Stimulated activated CD4-positive, alpha-beta T cell treated with anti-CD3 and anti-CD28 coated beads, Interleukin-4, amount 100 ng/mL, for 4 hours (primary cell): ENCODE data around the gene DDB1.
A peak's percentile ranks its signal among the peaks of the same experiment; 100 is the strongest.

Experiments
- DNase-seq, 2 experiments: peaks; one replicate each; pipeline ENCODE4 v3.0.0-alpha.2; 2020

The DDB1 gene

DNA sequence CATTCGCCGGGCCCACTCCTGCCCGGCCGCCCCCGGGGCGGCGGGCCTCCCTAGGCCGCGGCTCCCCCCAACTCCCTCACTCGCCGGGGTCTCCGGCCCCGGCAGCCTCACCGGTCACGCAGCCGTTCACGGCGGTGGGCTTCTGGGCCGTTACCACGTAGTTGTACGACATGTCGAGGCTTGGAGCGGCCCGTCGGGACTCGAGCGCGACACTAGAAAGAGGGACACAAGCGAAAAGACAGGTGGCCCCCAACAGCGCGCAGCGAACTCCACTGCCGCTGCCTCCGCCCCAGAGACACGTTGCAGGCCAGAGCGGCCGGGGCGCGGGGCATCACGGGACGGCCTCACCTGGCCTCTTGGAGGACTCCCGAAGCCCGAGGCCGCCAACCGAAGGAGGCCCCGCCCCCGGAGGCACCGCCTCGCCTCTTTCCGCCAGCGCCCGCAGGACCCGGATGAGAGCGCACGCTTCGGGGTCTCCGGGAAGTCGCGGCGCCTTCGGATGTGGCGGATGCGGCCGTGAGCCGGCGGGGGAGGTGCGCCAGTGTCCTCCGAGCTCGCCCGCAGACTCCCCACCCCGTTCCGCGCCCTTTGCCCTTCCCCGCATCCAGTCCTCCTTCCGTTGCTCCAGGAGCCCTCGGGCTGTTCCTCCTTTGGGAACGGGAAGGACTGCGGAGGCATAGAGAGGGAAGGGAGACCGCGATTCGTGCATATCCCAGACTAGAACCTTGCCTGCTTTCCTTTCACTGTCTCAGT, at the start of gene DDB1, which contains the start of gene TKFC:
DDB1 (minus strand) TSS at position 309 of the 753 bp plus-strand sequence; CDS start at position 172, 137 bp downstream.
TKFC (plus strand) TSS at position 432 of the 753 bp plus-strand sequence. CDS start 1,501 bp downstream, outside the sequence.
- DNase-seq: peak; percentile 97

DNA sequence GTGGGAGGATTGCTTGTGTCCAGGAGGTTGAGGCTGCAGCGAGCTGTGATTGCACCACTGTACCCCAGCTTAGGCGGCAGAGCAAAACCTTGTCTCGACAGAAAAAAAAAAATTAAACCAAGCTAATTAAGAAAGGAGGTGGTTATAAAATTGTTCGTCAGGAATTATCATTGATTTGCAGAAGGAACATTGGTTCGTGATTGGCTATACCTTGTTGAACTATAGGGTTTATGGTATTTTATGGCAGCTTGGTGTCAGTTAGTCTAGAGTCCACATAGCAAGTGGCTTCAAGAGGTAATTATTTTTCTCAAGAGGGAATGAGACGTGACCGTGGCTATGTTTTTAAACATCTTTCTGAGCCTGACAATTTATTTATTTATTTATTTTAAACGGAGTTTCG, 48.0 kb upstream of the DDB1 start:
- no peak for DNase-seq

DNA sequence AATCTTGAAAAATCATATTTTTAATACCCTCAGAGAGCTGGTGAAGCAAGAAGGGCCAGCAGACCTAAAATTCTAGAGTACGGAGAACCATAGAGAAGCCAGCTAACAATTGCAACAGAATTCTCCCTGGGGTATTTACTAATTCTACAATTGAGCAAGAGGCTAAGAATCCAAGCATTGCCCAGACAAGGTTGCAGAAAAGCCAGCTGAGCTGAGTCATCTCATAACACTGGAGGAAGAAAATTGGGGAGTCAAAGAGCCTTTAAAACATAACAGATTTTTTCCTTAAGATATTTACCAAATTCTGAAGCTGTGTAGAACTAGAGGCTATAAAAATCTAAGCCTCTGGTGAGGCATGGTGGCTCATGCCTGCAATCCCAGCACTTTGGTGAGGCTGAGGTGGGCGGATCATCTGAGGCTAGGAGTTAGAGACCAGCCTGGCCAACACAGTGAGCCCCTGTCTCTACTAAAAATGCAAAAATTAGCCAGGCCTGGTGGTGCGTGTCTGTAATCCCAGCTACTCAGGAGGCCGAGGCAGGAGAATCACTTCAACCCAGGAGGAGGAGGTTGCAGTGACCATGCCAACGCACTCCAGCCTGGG, 45.9 kb upstream of the DDB1 start:
- no peak for DNase-seq

DNA sequence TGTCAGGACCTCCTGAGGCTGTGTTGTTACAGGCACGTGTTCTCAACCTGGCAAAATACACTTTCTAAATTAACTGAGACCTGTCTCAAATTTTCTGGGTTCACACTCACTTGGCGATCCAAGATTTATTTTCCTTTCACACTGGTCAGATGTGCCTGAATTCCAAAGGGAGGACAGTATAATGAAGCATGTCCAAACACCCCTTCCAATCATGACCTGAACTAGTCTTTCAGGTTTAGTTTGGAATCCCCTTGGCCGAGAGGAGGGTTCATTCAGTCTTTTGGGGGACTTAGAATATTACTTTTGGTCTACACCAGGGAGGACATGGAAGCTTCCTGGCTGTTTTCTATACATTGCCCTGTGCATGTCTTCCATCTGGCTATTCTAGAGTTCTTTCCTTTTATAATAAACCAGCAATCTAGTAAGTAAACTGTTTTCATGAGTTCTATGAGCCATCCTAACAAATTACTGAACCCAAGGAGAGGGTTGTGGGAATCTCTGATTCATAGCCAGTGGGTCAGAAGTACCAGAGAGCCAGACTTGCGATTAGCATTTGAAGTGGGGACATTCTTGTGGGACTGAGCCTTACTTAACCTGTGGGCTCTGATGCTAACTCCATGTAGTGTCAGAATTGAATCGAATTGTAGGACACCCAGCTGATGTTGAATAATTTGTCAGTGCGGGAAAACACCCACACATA, 44.7 kb upstream of the DDB1 start:
- DNase-seq: no peak

DNA sequence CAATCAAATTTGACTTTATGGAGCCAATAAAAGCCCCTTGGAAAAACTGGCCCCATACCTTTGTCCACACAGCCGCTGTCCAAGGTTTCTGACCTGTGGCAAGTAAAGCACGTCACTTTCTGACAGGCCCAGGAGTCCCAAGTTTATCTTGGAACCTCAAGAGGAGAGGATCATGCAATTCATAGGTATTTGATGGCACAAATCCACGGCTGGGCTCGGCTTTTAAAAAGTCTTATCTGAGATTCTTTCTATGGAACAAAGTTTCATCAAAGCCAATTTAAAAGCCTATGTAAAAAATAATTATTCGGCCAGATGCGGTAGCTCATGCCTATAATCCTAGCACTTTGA, 42.8 kb upstream of the DDB1 start:
- DNase-seq: no peak

DNA sequence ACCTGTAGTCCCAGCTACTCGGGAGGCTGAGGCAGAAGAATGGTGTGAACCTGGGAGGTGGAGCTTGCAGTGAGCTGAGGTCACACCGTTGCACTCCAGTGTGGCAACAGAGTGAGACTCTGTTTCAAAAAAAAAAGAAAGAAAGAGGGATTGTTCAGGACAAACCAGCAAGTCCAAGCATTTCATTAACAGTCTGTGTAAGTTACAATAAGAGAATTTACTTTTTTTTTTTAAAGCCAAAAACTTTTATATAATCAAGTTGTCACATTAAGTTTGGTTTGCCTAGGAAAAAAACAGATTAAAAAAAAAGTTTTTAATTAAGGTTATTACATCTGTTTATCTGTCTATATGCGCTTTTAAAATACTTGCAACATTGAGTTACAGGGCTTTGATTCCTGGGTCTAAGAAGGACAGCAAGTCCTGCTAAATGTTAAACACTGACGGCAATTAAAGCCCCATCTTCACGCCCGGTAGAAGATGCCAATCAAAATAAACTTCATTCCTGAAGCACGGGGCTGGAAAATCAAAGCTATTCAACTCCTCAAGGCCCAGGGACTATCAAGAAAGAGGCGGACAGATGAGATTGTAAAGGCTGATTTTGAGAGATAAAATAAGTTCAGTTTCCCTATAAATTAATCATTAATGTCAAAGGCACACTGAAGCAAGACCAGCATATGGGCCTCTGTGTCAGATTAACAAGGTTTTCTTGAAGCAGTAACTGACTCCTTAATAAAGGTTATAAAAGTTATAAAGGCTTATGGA, 39.9 kb upstream of the DDB1 start:
- no peak for DNase-seq

DNA sequence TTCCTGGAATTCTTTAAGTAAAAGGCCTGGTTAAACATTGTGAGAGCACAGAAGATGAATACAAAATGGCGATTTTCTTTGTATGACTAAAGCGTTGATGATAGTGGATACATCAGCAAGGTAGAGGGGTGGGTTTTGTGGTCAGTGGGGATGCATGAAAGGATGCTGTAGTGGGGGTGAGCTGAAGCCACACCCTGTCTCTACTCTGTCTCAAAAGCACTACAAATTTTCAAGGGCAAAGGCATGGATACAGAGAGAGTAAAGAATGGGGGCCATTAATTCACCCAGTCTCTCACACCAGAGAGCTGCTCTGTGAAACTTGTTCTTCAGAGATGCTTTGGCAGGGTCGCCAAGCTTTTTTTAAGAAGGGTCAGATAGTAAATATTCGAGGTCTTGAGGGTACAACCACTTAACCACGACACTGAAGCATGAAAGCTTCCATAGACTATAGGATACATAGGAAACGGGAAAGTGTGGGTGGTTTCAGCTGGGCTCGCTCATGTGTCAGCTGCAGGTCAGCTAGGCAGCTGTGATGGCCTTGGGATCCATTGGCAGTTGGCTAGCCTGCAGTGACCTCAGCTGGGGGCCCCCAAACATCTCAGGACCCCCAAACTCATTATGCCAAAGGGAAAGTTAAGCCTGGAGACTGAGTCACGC, 37.6 kb upstream of the DDB1 start:
- no peak for DNase-seq

DNA sequence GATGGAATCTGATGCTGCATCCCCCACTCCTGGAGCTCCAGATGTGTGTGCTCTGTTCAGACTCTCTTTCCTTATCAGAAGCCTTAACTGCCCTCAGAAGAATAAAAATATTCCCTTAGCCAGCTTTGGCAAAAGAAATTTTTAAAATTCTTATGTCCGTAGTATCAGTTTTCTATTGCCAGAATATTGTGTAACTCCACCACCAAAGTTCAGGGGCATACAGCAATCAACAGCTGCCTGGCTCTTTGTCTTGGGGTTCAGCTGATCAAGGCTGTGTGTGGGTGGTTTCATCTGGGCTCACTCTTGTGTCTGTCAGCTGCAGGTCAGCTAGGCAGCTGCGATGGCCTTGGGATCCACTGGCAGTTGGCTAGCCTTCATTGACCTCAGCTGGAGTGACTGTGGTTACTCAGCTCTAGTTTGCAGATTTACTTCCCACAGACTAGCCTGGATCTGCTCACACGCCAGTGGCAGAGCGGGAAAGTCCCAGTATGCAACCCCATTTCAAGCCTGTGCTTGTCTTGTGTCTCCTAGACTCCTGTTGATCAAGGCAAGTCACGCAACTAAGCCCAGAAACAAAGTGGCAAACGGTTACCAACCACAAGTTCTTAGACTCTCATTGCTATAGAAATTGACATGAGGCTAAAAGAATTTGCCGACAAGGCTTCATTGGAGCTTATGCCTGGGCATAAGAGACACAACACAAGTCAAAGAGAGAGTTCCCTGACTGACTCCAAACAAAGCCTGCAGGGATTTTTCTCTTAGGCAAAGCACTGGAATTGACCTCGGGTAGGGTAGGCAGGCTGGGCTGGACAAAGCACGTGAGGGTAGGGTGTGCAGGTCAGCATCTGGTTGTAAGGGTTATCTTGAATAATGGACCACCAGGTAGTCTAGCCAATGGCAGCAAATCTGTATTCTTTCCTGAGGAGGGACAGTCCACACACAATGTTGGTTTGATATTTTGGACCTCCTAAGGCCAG, 36.8 kb upstream of the DDB1 start:
- no peak for DNase-seq

DNA sequence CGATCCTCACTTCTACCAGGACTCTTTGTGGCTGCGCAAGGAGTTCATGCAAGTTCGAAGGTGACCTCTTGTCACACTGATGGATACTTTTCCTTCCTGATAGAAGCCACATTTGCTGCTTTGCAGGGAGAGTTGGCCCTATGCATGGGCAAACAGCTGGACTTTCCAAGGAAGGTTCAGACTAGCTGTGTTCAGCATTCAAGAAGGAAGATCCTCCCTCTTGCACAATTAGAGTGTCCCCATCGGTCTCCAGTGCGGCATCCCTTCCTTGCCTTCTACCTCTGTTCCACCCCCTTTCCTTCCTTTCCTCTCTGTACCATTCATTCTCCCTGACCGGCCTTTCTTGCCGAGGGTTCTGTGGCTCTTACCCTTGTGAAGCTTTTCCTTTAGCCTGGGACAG, 35.7 kb upstream of the DDB1 start:
- DNase-seq: no peak

DNA sequence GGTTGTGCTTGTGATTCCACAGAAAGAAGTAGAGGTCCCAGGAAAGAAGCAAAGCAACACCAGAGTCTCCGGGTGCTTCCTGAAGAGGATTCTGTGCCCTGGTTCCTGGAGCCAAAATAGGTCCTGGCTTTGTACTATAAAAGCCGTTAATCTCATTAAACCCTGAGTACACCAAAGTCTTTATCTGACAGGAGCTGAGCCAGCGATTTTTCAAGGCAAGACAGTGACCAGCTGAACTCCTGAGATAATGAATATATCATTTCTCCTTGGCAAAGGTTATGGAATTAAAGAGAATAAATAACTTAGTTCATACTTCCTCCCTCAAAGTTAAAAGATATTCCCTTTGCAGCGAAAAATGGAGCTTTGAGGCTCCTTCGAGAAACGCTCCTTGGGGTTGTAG, 34.5 kb upstream of the DDB1 start:
- no peak for DNase-seq

DNA sequence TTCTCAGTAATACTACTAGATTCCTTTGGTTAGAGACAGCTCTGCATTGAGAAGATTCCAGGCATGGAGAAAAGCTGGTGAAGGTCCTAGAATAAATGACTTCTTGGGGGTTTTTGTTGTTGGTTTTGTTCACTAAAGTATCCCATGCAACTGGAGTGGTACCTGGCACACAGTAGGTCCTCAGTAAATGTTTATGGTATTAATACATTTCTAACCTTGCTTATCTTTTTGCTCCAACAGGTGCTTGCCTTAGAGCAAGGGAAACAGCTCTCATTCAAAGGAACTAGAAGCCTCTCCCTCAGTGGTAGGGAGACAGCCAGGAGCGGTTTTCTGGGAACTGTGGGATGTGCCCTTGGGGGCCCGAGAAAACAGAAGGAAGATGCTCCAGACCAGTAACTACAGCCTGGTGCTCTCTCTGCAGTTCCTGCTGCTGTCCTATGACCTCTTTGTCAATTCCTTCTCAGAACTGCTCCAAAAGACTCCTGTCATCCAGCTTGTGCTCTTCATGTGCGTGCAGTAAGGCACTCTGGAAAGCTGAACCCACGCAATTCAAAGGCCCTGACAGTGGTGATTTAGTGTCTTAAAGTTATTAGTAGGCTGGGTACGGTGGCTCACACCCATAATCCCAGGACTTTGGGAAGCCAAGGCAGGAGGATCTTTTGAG, 31.2 kb upstream of the DDB1 start:
- no peak for DNase-seq

DNA sequence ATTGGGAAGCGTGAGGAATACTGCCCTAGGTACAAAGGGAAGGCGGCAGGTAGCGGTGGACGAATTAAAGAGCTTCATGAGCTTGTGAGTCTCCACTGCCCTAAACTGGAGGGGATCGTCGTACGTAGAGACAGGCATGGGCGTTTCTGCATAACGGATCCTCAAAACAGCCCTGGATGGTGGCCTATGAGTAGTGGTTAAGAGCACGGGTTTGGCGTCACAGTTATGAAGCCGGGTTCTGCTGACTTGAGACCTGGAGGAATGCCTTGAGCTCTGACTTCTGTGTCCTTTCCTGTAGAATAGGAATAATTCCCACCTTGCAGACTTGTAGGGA, 29.6 kb upstream of the DDB1 start:
- peak; percentile 2 to 11 for DNase-seq

DNA sequence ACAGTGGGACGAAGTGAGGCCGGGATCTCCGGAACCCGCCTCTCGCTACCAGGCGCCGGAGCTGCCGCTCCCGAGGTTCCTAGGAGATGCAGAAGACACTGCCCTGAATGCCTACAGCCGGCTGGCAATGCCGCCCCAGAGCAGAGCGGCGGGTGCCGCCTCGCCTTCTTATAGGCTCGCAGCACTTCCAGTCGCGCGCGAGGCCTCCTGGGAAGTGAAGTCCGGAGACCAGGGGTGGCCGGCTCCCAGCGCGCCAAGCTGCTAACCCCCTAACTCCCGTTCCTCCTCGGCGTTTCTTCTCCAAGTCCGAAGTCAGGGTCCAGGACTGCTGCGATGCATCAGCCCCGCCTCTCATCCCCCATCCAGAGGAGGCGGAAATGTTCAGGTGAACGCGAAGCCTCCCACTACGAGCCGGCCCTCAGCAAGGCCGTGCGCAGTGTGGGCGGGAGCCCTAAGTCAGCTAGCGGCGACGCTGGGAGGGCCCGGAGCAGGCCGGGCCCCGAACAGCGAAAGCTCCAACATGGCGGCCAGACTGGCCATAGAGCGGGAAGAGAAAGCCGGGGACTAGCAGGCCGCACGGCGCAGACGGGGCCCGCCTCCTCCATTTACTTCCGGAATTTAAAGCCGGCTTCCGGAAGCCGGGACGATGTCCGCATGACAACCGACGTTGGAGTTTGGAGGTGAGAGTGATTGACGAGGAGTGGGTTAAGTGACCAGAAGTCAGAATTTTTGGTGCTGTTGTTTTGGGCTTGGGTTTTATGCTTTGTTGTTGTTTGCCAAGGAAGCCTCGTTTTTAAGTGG, 29.0 kb upstream of the DDB1 start, which contains the start of the genes CYB561A3 and TMEM138:
CYB561A3 (minus strand) TSS at position 142 of the 801 bp plus-strand sequence. CDS start 5,169 bp downstream, outside the sequence.
TMEM138 (plus strand) TSS at position 634 of the 801 bp plus-strand sequence. CDS start 2,017 bp downstream, outside the sequence.
- peak; percentile 83 to 86 for DNase-seq

DNA sequence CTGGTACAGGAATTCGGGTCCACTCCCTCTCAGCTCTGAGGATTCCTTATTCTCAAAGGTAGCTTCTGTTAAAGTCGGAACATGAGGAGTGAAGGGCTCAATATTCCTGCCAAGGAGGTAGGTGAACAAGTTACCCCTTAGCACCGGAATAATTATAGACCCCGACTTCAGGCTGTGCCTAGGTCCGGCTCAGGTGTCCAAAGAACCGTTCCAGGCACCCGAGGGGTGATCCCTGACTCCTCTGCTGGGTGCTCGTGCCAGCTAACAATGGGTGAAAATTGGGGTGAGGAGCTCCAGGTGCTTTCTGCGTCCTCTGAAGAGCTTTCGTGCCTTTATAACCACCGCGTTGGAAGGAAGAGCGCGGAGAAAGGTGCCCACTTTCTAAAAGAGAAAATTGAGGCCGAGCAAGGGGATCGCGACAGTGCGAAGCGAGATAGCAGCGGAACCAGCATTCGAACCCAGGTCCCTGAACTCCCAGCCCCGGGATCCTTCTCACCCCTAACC, 28.4 kb upstream of the DDB1 start:
- no peak for DNase-seq

DNA sequence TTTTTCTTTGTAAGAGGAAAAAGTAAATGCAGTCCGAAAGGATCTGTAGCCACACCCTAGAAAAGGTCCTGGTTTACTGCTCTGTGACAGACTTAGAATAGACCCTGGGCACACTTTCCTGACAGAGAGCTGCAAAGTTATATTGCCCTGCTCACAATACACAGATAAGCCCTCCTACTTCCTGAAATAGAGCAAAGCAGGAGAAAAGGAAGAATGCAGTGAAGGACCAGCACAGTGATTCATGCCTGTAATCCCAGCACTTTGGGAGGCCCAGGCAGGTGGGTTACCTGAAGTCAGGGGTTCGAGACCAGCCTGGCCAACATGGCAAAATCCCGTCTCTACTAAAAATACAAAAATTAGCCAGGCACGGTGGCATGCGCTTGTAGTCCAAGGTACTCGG, 26.6 kb upstream of the DDB1 start:
- no peak for DNase-seq

DNA sequence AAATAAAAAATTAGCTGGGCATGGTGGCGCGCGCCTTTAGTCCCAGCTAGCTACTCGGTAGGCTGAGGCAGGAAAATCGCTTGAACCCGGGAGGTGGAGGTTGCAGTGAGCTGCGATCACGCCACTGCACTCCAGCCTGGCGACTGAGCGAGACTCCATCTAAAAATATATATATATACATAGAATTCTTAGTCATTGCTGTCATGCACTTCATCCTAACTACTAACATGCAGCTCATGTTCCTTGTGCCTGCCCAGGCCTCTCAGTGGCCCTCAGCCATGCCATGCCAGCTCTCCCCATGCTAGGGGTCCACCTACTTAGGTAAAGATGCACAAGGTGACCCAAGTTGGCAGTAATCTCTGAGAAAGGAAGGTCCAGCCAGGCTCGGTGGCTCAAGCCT, 25.7 kb upstream of the DDB1 start:
- DNase-seq: no peak

DNA sequence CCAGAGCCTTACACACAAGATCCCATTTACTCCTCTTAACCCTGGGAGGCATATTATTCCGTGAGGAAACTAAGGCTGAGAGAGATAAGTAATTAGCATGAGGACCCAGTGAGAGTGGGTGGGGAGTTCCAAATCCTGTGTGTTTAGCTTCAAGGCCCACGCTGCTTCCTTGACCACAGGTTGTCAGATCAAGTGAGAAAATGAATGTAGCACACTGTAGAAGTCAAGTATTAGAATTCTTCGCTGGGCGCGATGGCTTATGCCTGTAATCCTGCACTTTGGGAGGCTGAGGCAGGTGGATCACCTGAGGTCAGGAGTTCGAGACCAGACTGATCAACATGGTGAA, 25.0 kb upstream of the DDB1 start:
- no peak for DNase-seq

DNA sequence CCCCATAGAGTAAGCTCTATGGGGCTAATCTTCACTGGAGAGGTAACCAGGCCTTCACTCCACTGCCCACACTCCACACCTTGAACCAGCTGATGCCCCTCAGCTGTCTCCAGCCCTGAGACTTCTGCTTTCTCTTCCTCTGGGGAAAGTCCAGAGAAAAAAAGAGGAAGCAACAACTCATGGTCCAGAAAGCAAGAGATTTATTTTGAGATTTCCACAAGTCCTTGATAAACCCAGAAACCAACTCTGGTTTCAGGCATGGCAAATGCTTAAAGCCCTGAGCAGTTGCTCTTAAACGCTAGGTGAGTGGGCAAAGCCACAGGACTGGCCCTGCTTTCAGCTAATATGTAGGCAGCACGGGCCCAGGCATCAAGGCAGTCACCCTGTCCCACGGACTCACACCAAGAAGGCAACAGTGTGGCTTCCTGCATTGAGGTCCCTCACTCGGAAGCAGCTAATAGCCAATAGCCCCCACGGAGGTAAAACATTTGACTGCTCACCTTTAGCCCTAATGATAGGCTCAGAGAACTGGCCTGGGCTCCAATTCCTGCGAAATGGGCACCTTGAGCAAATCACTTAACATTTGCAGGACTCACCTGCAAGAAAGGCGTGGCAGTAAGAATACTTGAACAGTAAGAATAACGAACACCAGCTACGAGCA, 24.5 kb upstream of the DDB1 start:
- DNase-seq: no peak

DNA sequence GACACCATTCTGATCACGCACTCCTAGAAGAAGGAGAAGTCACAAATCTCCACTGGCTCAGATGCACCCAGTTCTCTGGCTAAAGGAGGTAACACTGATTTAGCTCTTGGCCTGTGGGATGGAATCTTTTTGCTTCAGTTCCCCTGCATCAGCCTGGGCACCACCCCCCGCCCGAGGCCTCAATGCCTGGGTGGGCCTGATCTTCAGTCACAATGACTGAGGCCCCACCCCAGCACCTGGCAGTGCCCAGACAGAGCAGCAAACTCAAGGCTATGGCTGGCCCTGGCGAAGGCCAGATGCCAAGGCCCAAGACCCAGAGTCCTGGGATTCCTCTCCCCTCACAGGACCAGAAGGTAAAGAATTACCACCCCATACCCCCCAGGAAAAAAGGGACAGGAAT, 23.8 kb upstream of the DDB1 start:
- DNase-seq: no peak
